ENCODE measurements around the gene LAPTM5. TPM values are rescaled to one million over a fixed set of nuclear protein-coding genes. Genes with fewer than 3 reads are reported as not detected.

Gene LAPTM5
- total RNA-seq, 1 experiment from 2014 or later, result not detected

GRCh38 chr1:30704765-30705509 is 52.6 kb downstream of the LAPTM5 start:
- ChIA-PET POLR2A (ENCODE audit: low non-redundant PET) (no interaction called here), CTCF (no interaction called here)
- no peak for DNase-seq (ENCODE audit: low spot score)
- no peaks in the 10 kb centered on the region for H3K27me3 ChIP-seq (replicated peaks; ENCODE audit: insufficient read depth, low read depth, low read length, poor library complexity)
- no peaks in the 10 kb centered on the region for H3K9me3 ChIP-seq (ENCODE audit: low read depth, low read length, poor library complexity, severe bottlenecking)
- TF ChIP-seq EZH2 (IDR thresholded peaks at IDR 0.05; ENCODE audit: borderline replicate concordance, low read depth, low read length, poor library complexity, severe bottlenecking), result no peak
- TF ChIP-seq, protein P1, sequence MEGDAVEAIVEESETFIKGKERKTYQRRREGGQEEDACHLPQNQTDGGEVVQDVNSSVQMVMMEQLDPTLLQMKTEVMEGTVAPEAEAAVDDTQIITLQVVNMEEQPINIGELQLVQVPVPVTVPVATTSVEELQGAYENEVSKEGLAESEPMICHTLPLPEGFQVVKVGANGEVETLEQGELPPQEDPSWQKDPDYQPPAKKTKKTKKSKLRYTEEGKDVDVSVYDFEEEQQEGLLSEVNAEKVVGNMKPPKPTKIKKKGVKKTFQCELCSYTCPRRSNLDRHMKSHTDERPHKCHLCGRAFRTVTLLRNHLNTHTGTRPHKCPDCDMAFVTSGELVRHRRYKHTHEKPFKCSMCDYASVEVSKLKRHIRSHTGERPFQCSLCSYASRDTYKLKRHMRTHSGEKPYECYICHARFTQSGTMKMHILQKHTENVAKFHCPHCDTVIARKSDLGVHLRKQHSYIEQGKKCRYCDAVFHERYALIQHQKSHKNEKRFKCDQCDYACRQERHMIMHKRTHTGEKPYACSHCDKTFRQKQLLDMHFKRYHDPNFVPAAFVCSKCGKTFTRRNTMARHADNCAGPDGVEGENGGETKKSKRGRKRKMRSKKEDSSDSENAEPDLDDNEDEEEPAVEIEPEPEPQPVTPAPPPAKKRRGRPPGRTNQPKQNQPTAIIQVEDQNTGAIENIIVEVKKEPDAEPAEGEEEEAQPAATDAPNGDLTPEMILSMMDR (conservative IDR thresholded peaks at IDR 0.05; ENCODE audit: low read depth, low read length), result no peak
- H3K27ac ChIP-seq (ENCODE audit: low read depth, low read length, poor library complexity, severe bottlenecking), result no peak overlapping the region
- H3K4me1 ChIP-seq (ENCODE audit: insufficient read depth, low read length, poor library complexity, severe bottlenecking), result peaks cover 10% of the 10 kb centered on the region
- no peaks in the 10 kb centered on the region for H3K36me3 ChIP-seq (ENCODE audit: insufficient read depth, low read length, poor library complexity, severe bottlenecking)
- no peak overlapping the region for H3K4me3 ChIP-seq (ENCODE audit: low read depth, low read length, poor library complexity, severe bottlenecking)
- no TSS peak for BruUV-seq (replicated peaks)
- intact Hi-C loops (cut with micrococcal nuclease; ENCODE audit: unreplicated experiment), result loop anchor here (5.0 to 10.0 kb wide), 6 partner anchors 270 to 1370 kb away; no protein-coding TSS in a partner anchor

DNA sequence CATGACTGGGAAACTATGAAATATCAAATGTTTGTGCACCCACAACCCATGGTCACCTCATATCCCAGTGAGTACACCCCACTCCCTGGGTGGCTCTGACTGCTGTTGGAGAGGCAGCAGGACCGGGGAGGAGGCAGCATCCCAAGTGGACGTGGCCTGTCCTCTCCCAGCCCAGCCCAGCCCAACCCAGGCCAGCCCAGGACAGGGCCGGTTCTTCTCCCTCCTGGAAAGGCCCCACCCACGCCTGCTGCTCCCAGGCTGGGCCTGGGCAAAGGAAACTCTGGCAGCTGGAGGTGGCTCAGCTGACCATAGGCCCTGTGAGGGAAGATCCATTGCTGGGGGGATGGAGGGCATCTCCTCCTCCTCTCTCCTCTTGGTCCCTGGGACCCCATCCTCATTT is 53.3 kb downstream of the LAPTM5 start:
- TF ChIP-seq, protein P1 (conservative IDR thresholded peaks at IDR 0.05; ENCODE audit: low read depth, low read length), result no peak
- TF ChIP-seq EZH2 (IDR thresholded peaks at IDR 0.05; ENCODE audit: borderline replicate concordance, low read depth, low read length, poor library complexity, severe bottlenecking), result no peak
- H3K9me3 ChIP-seq (ENCODE audit: low read depth, low read length, poor library complexity, severe bottlenecking), result no peaks in the 10 kb centered on the region
- ChIA-PET CTCF (no interaction called here), POLR2A (ENCODE audit: low non-redundant PET) (no interaction called here)
- intact Hi-C loops (cut with micrococcal nuclease; ENCODE audit: unreplicated experiment), result loop anchor here (10.0 kb wide), 4 partner anchors 269 to 1369 kb away; no protein-coding TSS in a partner anchor
- no TSS peak for BruUV-seq (replicated peaks)
- peaks cover 10% of the 10 kb centered on the region for H3K4me1 ChIP-seq (ENCODE audit: insufficient read depth, low read length, poor library complexity, severe bottlenecking)
- no peak for DNase-seq (ENCODE audit: low spot score)
- no peaks in the 10 kb centered on the region for H3K27me3 ChIP-seq (replicated peaks; ENCODE audit: insufficient read depth, low read depth, low read length, poor library complexity)
- H3K27ac ChIP-seq (ENCODE audit: low read depth, low read length, poor library complexity, severe bottlenecking), result no peak overlapping the region
- no peaks in the 10 kb centered on the region for H3K36me3 ChIP-seq (ENCODE audit: insufficient read depth, low read length, poor library complexity, severe bottlenecking)
- H3K4me3 ChIP-seq (ENCODE audit: low read depth, low read length, poor library complexity, severe bottlenecking), result no peak overlapping the region

DNA sequence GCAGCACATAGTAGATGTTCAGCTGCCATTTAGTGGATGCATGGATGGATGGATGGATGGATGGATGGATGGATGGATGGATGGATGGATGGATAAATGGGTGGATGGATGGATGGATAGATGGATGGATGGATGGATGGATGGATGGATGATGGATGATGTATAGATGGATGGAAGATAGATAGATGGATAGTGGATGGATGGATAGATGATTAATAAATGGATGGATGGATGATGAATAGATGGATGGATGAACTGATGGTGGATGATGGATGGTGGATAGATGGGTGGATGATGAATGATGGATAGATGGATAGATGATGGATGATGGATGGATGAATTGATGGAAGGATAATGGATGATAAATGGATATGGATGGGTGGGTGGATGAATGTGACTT is 54.8 kb downstream of the LAPTM5 start:
- Histone ChIP-seq H3K4me1 (ENCODE audit: insufficient read depth, low read length, poor library complexity, severe bottlenecking) (peaks cover 9% of the 10 kb centered on the region), H3K27me3 (replicated peaks; ENCODE audit: insufficient read depth, low read depth, low read length, poor library complexity) (no peaks in the 10 kb centered on the region), H3K27ac (ENCODE audit: low read depth, low read length, poor library complexity, severe bottlenecking) (no peak overlapping the region), H3K9me3 (ENCODE audit: low read depth, low read length, poor library complexity, severe bottlenecking) (no peaks in the 10 kb centered on the region), H3K4me3 (ENCODE audit: low read depth, low read length, poor library complexity, severe bottlenecking) (no peak overlapping the region), H3K36me3 (ENCODE audit: insufficient read depth, low read length, poor library complexity, severe bottlenecking) (no peaks in the 10 kb centered on the region)
- CTCF ChIA-PET, result no interaction called here
- TF ChIP-seq, protein P1 (conservative IDR thresholded peaks at IDR 0.05; ENCODE audit: low read depth, low read length), result no peak
- no peak for TF ChIP-seq EZH2 (IDR thresholded peaks at IDR 0.05; ENCODE audit: borderline replicate concordance, low read depth, low read length, poor library complexity, severe bottlenecking)
- POLR2A ChIA-PET (ENCODE audit: low non-redundant PET), result no interaction called here
- DNase-seq (ENCODE audit: low spot score), result no peak
- no TSS peak for BruUV-seq (replicated peaks)
- intact Hi-C loops (cut with micrococcal nuclease; ENCODE audit: unreplicated experiment), result loop anchor here (10.0 kb wide), 4 partner anchors 268 to 1368 kb away; no protein-coding TSS in a partner anchor

All from A673 (cell line).